ENCODE data around the gene GPHB5.

GPHB5 gene

DNA sequence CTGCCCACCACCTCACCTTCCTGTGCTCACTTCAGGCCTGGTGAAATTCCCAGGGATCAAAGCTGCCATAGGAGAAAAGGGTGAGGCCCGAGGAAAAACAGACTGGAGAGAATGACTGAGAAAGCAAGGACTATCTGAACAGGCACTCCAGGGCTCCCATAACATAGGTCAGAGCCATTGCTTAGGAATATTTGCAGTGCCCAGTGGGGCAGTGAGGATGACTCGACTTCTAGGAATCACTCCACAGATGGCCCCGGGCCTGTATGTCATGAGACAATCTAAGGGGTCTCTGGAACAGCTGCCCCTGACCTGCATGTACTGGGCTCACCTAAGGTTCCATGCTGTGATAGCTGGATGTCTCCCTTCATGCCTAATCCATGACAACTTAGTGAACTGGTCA lies 51.6 kb downstream of the GPHB5 start:
- no peak for DNase-seq

DNA sequence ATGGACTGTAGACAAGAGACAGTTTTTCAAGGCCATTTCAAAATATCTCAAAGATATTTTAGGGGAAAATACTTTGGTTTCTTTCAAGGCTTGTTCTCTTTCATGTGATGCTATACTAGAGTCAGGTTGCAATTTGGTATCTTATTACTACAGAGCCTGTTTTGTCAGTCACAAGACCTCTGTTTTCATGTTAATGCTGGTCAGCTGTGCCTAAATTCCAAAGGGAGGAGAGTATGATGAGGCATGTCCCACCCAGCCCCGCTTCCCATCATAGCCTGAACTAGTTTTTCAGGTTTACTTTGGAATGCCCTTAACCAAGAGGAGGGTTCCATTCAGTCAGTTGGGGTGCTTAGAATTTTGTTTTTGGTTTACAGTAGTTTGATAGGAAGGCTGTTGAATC lies 52.6 kb downstream of the GPHB5 start:
- no peak for DNase-seq
